ENCODE data around the gene CEACAM18. TPM values are rescaled to one million over a fixed set of nuclear protein-coding genes. Genes with fewer than 3 reads are reported as not detected.
"Not testable (repeated sequence)": the region's sequence is repeated elsewhere in the genome, so short reads cannot be mapped to it uniquely, and the experiment has no call there.

The CEACAM18 gene
- total and polyA plus RNA-seq, 9 donors = not detected

- Histone ChIP-seq H3K27me3 (no peaks in the 10 kb centered on the region), H3K4me1 (ENCODE audit: insufficient read depth) (no peaks in the 10 kb centered on the region), H3K36me3 (no peaks in the 10 kb centered on the region), H3K4me3 (no peak overlapping the region), H3K9me3 (no peaks in the 10 kb centered on the region), H3K27ac (no peak overlapping the region)
- 73 to 87% (median 82%) methylated on average over 9 to 10 of the region's 10 CpGs for WGBS, 3 donors
- no peak for DNase-seq
- TF ChIP-seq CTCF (IDR thresholded peaks at IDR 0.05) (no peak), POLR2A (IDR thresholded peaks at IDR 0.05) (no peak), EP300 (IDR thresholded peaks at IDR 0.05) (no peak)
- intact Hi-C loops (cut with DNase I) = loop anchor here in 1 of 4 donors (10.0 kb wide), 1 partner anchor 192 kb away; no protein-coding TSS in a partner anchor
Observed at GRCh38 chr19:51462681-51463080, 15.7 kb upstream of the CEACAM18 start.

GRCh38 chr19:51463976-51464581, 14.3 kb upstream of the CEACAM18 start:
- H3K9me3 ChIP-seq; H3K27ac ChIP-seq; DNase-seq; H3K4me3 ChIP-seq; H3K4me1 ChIP-seq (ENCODE audit: insufficient read depth); H3K36me3 ChIP-seq; H3K27me3 ChIP-seq: not testable (repeated sequence)
- WGBS, 3 donors = 23 to 32% (median 26%) methylated on average over 14 to 15 of the region's 33 CpGs
- intact Hi-C loops (cut with DNase I) = loop anchor here in 1 of 4 donors (10.0 kb wide), 1 partner anchor 191 kb away; no protein-coding TSS in a partner anchor

- 54 to 62% (median 57%) methylated on average over 3 of the region's 3 CpGs for WGBS, 3 donors
- H3K4me1 ChIP-seq (ENCODE audit: insufficient read depth) = no peaks in the 10 kb centered on the region
- TF ChIP-seq CTCF (IDR thresholded peaks at IDR 0.05) (no peak), EP300 (IDR thresholded peaks at IDR 0.05) (no peak), POLR2A (IDR thresholded peaks at IDR 0.05) (no peak)
- no peak overlapping the region for H3K27ac ChIP-seq
- no peaks in the 10 kb centered on the region for H3K9me3 ChIP-seq
- no peaks in the 10 kb centered on the region for H3K36me3 ChIP-seq
- H3K4me3 ChIP-seq = no peak overlapping the region
- DNase-seq = no peak
- no peaks in the 10 kb centered on the region for H3K27me3 ChIP-seq
- intact Hi-C loops (cut with DNase I) = loop anchor here in 1 of 4 donors (10.0 kb wide), 1 partner anchor 188 kb away; no protein-coding TSS in a partner anchor
Observed at GRCh38 chr19:51466723-51467122, 11.6 kb upstream of the CEACAM18 start.

- intact Hi-C loops (cut with DNase I) = loop anchor here in 1 of 4 donors (10.0 kb wide), 1 partner anchor 187 kb away; no protein-coding TSS in a partner anchor
Observed at GRCh38 chr19:51467864-51468544, 10.3 kb upstream of the CEACAM18 start.

More at GRCh38 chr19:51467864-51468544, 10.3 kb upstream of the CEACAM18 start:
- TF ChIP-seq CTCF (IDR thresholded peaks at IDR 0.05) = no peak
- no peak for TF ChIP-seq POLR2A (IDR thresholded peaks at IDR 0.05)
- no peak for TF ChIP-seq EP300 (IDR thresholded peaks at IDR 0.05)
- WGBS, 3 donors = 64 to 73% (median 71%) methylated on average over 4 of the region's 4 CpGs
- Histone ChIP-seq H3K36me3 (no peaks in the 10 kb centered on the region), H3K9me3 (no peaks in the 10 kb centered on the region), H3K27ac (no peak overlapping the region), H3K4me3 (no peak overlapping the region), H3K27me3 (no peaks in the 10 kb centered on the region), H3K4me1 (ENCODE audit: insufficient read depth) (no peaks in the 10 kb centered on the region)
- no peak for DNase-seq
